22Rv1 (cell line): Measurements from ENCODE around the gene CRKL.

Experiments
- CTCF ChIP-seq: fragments of 450-650 bp; IDR thresholded peaks from 2 replicates; pipeline ENCODE4 v1.5.1; 2017; ENCODE audit warnings: mild to moderate bottlenecking
- ZFX ChIP-seq: fragments of 450-650 bp; IDR thresholded peaks from 2 replicates; pipeline ENCODE4 v1.6.1; 2017; ENCODE audit warnings: antibody characterized with exemption, borderline replicate concordance

GRCh38 chr22:20983081-20983771, 66.0 kb downstream of the CRKL start:
- no peak for TF ChIP-seq CTCF
- no peak for TF ChIP-seq ZFX
